Small intestine (tissue), 7 donors: ENCODE results near the gene GTF3A. TPM values are rescaled to one million over a fixed set of nuclear protein-coding genes. Genes with fewer than 3 reads are reported as not detected.
"Not testable (repeated sequence)": the region's sequence is repeated elsewhere in the genome, so short reads cannot be mapped to it uniquely, and the experiment has no call there.

Experiments
- DNase-seq, 2 donors: peaks; one replicate each; pipeline versions ENCODE4 v3.0.0 to v3.0.0-alpha.2; 2013
- FAIRE-seq: peaks from 2 replicates; lab custom pipeline; 2012; peaks lifted over from hg19 to GRCh38; lab: Jason Lieb, UNC
- H3K27ac ChIP-seq, 3 donors: one replicate each; pipeline ENCODE4 v1.5.1; 2013; ENCODE audit warnings: low read length in 2 of 3, mild to moderate bottlenecking in 2 of 3, control low read depth in 1 of 3, inconsistent platforms in 1 of 3, low read depth in 1 of 3, moderate library complexity in 1 of 3
- H3K27me3 ChIP-seq, 3 donors: one replicate each; pipeline ENCODE4 v1.6.1; 2013; ENCODE audit warnings: low read length in 3 of 3, inconsistent platforms in 1 of 3; ENCODE audit not compliant: control insufficient read depth in 3 of 3, insufficient read depth in 3 of 3
- H3K36me3 ChIP-seq, 3 donors: one replicate each; pipeline ENCODE4 v1.6.1; 2013; ENCODE audit warnings: low read length in 3 of 3, inconsistent platforms in 1 of 3, low read depth in 1 of 3, mild to moderate bottlenecking in 1 of 3, moderate library complexity in 1 of 3; ENCODE audit not compliant: control insufficient read depth in 3 of 3, insufficient read depth in 2 of 3
- H3K4me1 ChIP-seq, 3 donors: one replicate each; pipeline ENCODE4 v1.6.1; 2013; ENCODE audit warnings: low read length in 2 of 3, inconsistent platforms in 1 of 3, low read depth in 1 of 3, mild to moderate bottlenecking in 1 of 3, moderate library complexity in 1 of 3; ENCODE audit not compliant: control insufficient read depth in 3 of 3, insufficient read depth in 2 of 3
- H3K4me3 ChIP-seq, 3 donors: one replicate each; pipeline ENCODE4 v1.5.1; 2013; ENCODE audit warnings: low read length in 3 of 3, control low read depth in 1 of 3, inconsistent platforms in 1 of 3, low read depth in 1 of 3, mild to moderate bottlenecking in 1 of 3, moderate library complexity in 1 of 3
- H3K9me3 ChIP-seq, 2 donors: one replicate each; pipeline ENCODE4 v1.6.1; 2013; ENCODE audit warnings: low read depth in 1 of 2, low read length in 1 of 2; ENCODE audit not compliant: control insufficient read depth in 2 of 2, insufficient read depth in 1 of 2
- WGBS, 3 donors: extraction: QIAGEN DNeasy Blood & Tissue Kit; methylation state at CpG; one replicate each; pipeline ENCODE4 v1.1.7; 2013; 5-methylcytosine and 5-hydroxymethylcytosine counted together
- polyA plus RNA-seq, 4 donors: library from polyadenylated mRNA; stranded (reverse) in 3 of 4; unstranded in 1 of 4; fragments of 200-250 nt in 3 of 4; fragments of 120-200 nt in 1 of 4; gene quantifications; one replicate each; pipeline versions ENCODE4 v1.2.1 to v1.2.3, GENCODE V29; 2013
- donor health status: healthy with polysubstance abuse.
- donor health status: control.
- donor health status: control.
- donor health status: Bipolar disorder and iron deficiency.
- donor health status: healthy.

The GTF3A gene
- polyA plus RNA-seq, 4 donors, result 58.3 to 129 (median 112) TPM

DNA sequence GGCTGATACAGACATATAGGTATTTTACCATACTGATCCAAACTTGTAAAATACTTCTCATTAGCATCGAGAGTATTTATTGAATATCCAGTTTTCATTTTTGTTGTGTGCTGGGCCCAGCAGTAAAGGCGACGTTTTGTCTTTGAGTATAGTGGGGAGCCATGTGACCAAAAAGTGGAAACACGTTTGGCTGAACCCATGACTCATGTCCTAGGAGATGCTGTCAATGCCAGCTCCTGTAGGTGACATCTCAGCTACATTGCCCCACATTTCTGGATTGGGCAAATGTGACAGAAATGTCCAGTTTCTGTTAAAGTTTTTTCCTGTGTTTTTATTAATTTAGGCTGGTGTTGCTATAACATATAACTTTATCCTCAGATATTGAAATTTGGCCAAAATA lies 26.1 kb upstream of the GTF3A start:
- no peak for DNase-seq
- H3K36me3 ChIP-seq, result no peaks in the 10 kb centered on the region
- WGBS, 3 donors, result 76 to 82% (median 77%) methylated on average over 4 of the region's 4 CpGs
- H3K9me3 ChIP-seq, result peaks cover 0 to 11% of the 10 kb centered on the region in 2 donors
- no peak overlapping the region for H3K4me3 ChIP-seq
- peaks cover 4 to 14% (median 6%) of the 10 kb centered on the region in 3 donors for H3K4me1 ChIP-seq
- H3K27me3 ChIP-seq, result no peaks in the 10 kb centered on the region
- FAIRE-seq, result no peak
- H3K27ac ChIP-seq, result no peak overlapping the region

GRCh38 chr13:27400405-27400804 lies 24.0 kb upstream of the GTF3A start:
- H3K36me3 ChIP-seq, H3K27me3 ChIP-seq, H3K27ac ChIP-seq, DNase-seq, FAIRE-seq, H3K4me3 ChIP-seq: not testable (repeated sequence)
- peaks cover 0 to 11% of the 10 kb centered on the region in 2 donors for H3K9me3 ChIP-seq
- peaks cover 6 to 34% (median 11%) of the 10 kb centered on the region in 3 donors for H3K4me1 ChIP-seq
- WGBS, 3 donors, result 78 to 97% (median 88%) methylated on average over 6 of the region's 6 CpGs

GRCh38 chr13:27401210-27401609 lies 23.2 kb upstream of the GTF3A start:
- DNase-seq (peak in 1 of 2 donors; percentile 23), FAIRE-seq (no peak)
- Histone ChIP-seq H3K27ac (peak overlapping the region in 1 of 3 donors; percentile 21), H3K4me3 (no peak overlapping the region), H3K9me3 (peaks cover 0 to 11% of the 10 kb centered on the region in 2 donors), H3K36me3 (no peaks in the 10 kb centered on the region), H3K27me3 (no peaks in the 10 kb centered on the region), H3K4me1 (peaks cover 6 to 41% (median 14%) of the 10 kb centered on the region in 3 donors)
- WGBS, 3 donors, result 34 to 46% (median 41%) methylated on average over 3 of the region's 3 CpGs

DNA sequence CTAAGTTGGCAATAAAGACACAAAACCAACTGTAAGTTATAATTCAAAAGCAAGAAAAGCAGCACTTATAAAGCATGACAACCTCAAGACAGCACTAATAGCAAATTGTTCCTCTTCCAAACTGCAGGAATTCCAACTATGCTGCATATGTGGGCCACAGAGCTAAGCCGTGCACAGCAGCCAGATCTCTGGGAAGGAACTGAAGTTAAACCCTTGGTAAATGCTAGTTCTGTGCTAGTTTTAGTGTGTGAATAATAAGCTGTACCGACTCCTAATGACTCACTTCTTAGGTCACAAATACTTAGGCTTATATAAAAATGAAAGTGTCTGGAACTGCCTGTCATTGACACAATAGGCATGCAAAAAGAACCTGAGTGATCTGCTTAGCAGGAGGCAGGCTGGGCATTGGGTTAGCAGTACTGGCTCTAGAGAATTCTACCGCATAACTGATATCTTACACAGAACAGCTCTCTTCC lies 21.2 kb upstream of the GTF3A start:
- Histone ChIP-seq H3K4me3 (no peak overlapping the region), H3K9me3 (no peaks in the 10 kb centered on the region), H3K27ac (peak overlapping the region; percentile 86 to 92 (median 88)), H3K27me3 (no peaks in the 10 kb centered on the region), H3K4me1 (peaks cover 6 to 55% (median 14%) of the 10 kb centered on the region in 3 donors), H3K36me3 (no peaks in the 10 kb centered on the region)
- DNase-seq, result no peak
- 12 to 28% (median 26%) methylated on average over 3 of the region's 3 CpGs for WGBS, 3 donors
- no peak for FAIRE-seq

- Histone ChIP-seq H3K27ac (peak overlapping the region; percentile 86 to 92 (median 88)), H3K27me3 (no peaks in the 10 kb centered on the region), H3K4me3 (no peak overlapping the region), H3K9me3 (no peaks in the 10 kb centered on the region), H3K36me3 (no peaks in the 10 kb centered on the region), H3K4me1 (peaks cover 6 to 61% (median 14%) of the 10 kb centered on the region in 3 donors)
- DNase-seq (peak; percentile 83 to 85), FAIRE-seq (no peak)
- WGBS, 3 donors, result 13 to 46% (median 30%) methylated on average over 10 of the region's 10 CpGs
These were observed 20.6 kb upstream of the GTF3A start for GRCh38 chr13:27403727-27404385.

DNA sequence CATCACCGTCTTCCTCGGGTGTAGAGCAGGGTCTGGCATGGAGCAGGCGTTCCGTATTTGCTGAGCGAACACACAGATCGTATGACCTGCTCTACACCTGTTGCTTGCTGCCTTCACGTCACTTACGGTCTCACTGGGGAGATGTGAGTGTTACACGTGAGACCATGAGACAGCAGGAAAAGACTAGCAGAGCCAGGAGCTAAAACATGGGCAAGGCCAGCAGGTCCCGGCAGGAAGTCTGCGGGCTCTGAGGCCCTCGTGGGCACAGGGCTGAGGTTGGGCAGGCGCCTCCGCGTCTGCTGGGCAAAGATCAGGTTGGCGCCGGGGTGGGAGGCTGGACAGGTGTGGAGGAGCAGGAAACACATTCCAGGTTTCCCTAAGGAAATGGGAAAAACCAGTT lies 19.7 kb upstream of the GTF3A start:
- H3K4me1 ChIP-seq, result peaks cover 6 to 67% (median 14%) of the 10 kb centered on the region in 3 donors
- DNase-seq (peak; percentile 71 to 87), FAIRE-seq (no peak)
- H3K36me3 ChIP-seq, result no peaks in the 10 kb centered on the region
- peak overlapping the region; percentile 86 to 92 (median 88) for H3K27ac ChIP-seq
- H3K9me3 ChIP-seq, result no peaks in the 10 kb centered on the region
- no peak overlapping the region for H3K4me3 ChIP-seq
- no peaks in the 10 kb centered on the region for H3K27me3 ChIP-seq
- WGBS, 3 donors, result 21 to 60% (median 43%) methylated on average over 17 of the region's 17 CpGs

DNA sequence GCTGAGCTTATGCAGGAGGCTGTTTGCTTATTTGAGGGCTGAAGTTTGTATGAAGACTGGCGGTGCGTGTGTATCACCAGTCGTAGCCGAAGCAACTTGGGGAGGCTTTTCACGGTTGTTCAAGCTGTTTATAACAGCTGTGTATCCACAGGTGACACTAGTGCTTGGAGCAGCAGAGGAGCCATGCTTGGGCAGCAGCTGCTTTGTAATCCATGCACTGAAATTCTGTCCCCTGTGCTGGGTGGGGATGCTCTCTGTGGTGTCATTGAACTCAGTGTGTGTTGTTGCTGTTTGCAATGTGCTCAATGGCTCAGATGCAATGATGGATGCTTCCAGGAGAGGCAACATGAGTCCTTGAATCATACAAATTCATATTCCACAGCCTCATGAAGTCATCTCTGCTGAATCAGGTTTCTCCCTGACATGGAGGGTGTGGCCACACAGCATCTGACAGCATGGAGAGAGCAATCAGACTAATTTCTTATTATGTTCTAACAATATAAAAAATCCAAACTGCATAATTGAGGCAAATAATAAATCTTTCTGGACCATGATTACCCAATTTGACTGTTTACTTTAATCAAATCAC lies 18.8 kb upstream of the GTF3A start:
- FAIRE-seq (no peak), DNase-seq (peak; percentile 72 to 80)
- Histone ChIP-seq H3K4me3 (no peak overlapping the region), H3K4me1 (peaks cover 6 to 67% (median 14%) of the 10 kb centered on the region in 3 donors), H3K36me3 (no peaks in the 10 kb centered on the region), H3K27ac (peak overlapping the region; percentile 86 to 92 (median 88)), H3K9me3 (no peaks in the 10 kb centered on the region), H3K27me3 (no peaks in the 10 kb centered on the region)
- WGBS, 3 donors, result 86 to 90% (median 87%) methylated on average over 5 of the region's 5 CpGs

DNA sequence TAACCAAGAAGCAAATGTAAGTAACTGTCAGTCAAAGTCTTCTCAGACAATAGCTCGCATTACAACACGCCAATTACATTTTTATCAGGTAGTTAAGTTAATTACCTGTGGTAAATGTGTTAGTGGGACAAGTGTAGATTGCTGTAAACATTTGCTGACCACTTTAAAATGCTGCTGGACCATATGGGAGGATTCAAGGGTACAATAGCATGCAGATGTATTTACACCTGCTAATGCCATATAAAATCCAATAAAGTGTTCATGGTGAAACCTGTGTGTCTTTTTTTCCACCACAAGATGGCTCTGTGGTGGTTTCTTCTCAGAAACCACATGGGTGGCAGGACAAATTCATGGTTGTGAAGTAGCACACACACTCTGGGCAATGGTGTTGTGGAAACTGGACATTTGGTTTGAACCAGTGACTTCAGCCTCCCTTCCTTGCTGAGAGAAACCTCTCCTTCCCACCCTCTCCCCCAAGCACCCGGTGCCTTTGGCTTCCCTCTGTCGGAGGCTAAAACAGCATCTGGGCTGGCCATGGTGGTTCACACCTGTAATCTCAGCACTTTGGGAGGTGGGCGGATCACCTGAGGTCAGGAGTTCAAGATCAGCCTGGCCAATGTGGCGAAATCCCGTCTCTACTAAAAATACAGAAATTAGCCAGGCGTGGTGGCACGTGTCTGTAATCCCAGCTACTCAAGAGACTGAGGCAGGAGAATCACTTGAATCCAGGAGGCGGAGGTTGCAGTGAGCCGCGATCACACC lies 18.1 kb upstream of the GTF3A start:
- Histone ChIP-seq H3K27ac (peak overlapping the region in 1 of 3 donors; percentile 86), H3K4me1 (peaks cover 4 to 67% (median 14%) of the 10 kb centered on the region in 3 donors), H3K36me3 (no peaks in the 10 kb centered on the region), H3K27me3 (no peaks in the 10 kb centered on the region), H3K9me3 (no peaks in the 10 kb centered on the region), H3K4me3 (no peak overlapping the region)
- 61 to 77% (median 61%) methylated on average over 12 of the region's 12 CpGs for WGBS, 3 donors
- FAIRE-seq (no peak), DNase-seq (peak; percentile 82 to 84)
